GM18861 (cell line): ENCODE results near the gene EZH1.
"Not testable (repeated sequence)": the region's sequence is repeated elsewhere in the genome, so short reads cannot be mapped to it uniquely, and the experiment has no call there.

Source experiments
- ATAC-seq: cut with Tn5 transposase; IDR thresholded peaks from one replicate; pipeline ENCODE4 v1.9.1; 2021; ENCODE audit not compliant: unreplicated experiment

The EZH1 gene

GRCh38 chr17:42773290-42774035 is 28.6 kb upstream of the EZH1 start, which contains the start of gene VPS25:
Gene VPS25 (plus strand): TSS chr17:42773449. CDS start chr17:42773476, 27 bp downstream.
- ATAC-seq, result peak; percentile 59

DNA sequence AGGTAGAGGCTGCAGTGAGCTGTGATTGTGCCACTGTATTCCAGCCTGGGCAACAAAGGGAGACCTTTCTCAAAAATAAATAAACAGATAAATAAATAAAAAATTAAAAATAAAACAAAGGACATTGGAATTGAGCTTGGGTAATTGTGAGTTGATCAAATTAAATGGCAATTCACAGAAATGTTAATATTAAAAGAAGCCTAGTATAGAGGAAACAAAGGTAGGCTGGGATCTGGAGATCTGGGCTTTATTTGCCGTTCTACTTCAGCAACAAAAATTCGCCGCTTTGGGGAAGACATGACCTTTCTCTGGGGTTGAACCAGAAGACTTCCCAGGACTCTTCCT is 28.1 kb upstream of the EZH1 start:
- ATAC-seq, result no peak

- ATAC-seq, result not testable (repeated sequence)
Observed at GRCh38 chr17:42769964-42770363, 25.1 kb upstream of the EZH1 start.

- not testable (repeated sequence) for ATAC-seq
Observed at GRCh38 chr17:42768006-42768405, 23.2 kb upstream of the EZH1 start.

DNA sequence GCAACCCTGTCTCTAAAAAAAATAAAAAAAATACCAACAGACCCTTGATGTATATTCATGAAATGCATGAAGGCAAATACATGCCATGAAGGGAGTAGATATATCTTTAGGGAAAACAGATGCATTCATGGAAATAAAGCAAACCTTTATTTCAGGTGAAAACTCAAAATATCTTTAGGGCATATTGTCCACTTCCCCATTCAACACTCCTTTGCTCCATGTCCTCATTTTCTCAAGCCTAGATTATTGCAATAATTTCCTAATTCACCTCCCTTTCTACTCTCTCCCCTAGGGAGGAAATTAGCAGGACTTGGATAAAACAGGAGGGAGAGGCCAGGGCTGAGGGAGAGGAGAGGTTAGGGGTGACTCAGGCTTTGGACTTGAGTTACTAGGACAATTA is 22.7 kb upstream of the EZH1 start:
- no peak for ATAC-seq

GRCh38 chr17:42766124-42766523 is 21.3 kb upstream of the EZH1 start:
- no peak for ATAC-seq

GRCh38 chr17:42761638-42762037 is 16.8 kb upstream of the EZH1 start:
- no peak for ATAC-seq

DNA sequence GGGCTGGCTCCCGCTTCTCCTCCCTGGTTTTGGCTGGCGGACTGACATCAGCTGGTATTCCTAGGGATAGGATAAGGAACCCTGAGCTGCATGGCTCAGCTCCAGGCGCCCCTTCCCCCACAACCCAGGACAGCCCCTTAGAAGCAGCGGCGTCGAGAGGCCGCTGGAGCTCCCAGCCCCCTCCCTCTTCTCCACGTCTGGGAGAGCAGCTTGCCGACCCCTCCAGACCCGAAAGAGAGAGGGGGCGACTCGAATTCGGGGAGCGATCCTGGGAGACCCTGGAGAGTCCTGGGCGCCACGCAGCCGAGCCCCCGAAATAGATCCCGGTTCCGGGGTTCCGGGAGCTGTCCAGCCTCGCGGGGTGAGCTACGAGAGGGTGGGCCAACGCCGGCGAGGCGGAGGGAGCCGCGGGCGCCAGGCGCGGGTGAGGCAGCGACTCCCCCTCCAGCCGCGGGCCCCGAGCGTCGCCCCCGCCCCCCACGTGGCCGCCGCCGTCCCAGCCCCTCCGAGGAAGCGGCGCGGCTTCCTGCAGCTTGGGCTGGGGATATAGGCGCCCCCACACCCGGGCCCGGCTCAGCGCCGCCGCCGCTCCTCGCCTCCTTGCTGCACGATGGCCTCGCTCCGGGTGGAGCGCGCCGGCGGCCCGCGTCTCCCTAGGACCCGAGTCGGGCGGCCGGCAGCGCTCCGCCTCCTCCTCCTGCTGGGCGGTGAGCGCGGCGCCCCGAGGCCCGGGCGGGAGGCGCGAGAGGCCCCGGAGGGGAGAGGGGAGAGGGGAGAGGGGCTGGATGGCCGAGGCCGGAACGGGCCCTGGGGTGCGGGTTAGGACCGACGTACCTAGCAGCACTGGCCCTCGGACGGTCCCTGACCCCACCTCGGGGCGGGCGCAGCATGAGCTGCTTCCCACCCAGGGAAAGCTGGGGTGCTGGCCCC is 16.1 kb upstream of the EZH1 start, which contains the start of gene RAMP2:
Gene RAMP2, plus strand, starts transcription at position 576 of the 930 bp plus-strand sequence. Its CDS starts 35 bp downstream, at position 611.
- no peak for ATAC-seq

GRCh38 chr17:42759982-42760651 is 15.3 kb upstream of the EZH1 start:
- ATAC-seq, result no peak

DNA sequence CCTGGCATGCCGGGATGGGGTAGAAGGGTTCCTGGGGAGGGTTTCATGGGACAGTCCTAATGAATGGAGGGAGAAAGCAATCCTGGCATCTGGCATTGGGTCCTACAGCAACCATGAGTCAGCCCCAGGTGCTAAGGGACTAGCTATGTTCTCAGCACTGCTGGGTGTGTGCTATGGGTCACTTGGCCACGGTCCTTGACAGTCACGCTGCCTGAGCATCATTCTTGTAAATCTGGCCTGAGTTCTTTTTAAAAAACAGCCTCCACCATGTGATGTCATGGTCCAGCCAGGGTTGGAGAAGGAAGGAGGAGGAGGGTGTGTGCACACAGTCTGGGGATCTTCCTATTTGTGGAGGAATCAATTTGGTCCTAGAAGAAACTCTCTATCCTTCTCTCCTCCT is 9.9 kb upstream of the EZH1 start:
- ATAC-seq, result no peak

GRCh38 chr17:42751628-42752027 is 6.8 kb upstream of the EZH1 start:
- no peak for ATAC-seq

DNA sequence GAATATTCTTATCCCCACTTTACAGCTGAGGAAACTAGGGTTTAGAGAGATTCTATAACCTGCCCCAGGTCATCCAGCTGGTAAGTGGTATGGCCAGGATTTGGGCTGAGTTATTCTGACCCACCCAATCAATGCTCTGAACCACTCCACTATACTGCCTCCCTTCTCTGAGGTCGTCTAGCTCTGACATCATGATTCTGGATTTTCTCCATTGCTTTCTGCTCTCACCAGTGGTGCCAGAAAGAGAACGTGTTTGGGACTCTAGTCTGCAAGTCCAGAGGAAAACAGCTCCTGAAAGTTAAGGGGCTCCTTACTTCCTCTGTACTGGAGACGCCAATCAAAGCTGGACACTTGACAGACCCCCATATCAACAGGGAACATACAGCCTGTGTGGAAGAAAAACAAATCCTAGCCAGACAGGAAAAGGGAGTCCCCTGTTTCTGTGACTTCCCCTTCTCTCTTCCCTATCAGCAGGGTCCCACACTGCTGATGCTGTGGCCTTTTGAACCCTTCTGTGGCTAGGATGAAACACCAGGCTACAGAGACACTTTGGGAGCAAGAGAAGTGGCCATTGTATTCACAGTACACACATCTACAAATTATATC is 6.0 kb upstream of the EZH1 start:
- no peak for ATAC-seq

- ATAC-seq, result no peak
Observed at GRCh38 chr17:42748908-42749798, 4.3 kb upstream of the EZH1 start.

GRCh38 chr17:42748202-42748907 is 3.5 kb upstream of the EZH1 start:
- ATAC-seq, result no peak

DNA sequence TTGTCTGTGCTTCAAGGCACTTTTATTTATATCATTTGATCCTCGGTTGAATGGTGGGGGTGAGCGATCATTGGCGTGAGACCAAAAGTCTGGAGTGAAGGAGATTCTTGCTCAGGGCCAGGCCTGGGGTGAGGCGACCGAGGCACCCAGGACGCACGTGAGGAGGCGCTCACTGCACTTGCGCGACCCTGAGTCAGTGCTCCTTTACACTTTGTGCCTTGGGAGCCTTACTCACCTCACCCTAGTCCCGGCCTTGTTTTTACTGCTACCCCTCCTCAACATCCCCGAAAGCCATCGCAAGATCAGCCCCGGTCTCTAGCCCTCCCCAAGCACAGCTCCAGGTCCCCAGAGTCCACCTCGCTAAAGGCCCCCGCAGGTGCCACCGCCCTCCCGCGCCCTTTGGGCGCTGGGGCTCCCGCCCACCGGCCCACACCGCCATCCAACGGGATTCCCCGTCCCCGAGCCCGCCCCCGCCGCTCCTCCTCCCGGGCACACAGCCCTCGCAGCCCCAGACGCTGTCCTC is 496 bp downstream of the EZH1 start:
- peak; percentile 31 for ATAC-seq

GRCh38 chr17:42743595-42744282 is 1.1 kb downstream of the EZH1 start:
- no peak for ATAC-seq

GRCh38 chr17:42742916-42743315 is 1.9 kb downstream of the EZH1 start:
- not testable (repeated sequence) for ATAC-seq

DNA sequence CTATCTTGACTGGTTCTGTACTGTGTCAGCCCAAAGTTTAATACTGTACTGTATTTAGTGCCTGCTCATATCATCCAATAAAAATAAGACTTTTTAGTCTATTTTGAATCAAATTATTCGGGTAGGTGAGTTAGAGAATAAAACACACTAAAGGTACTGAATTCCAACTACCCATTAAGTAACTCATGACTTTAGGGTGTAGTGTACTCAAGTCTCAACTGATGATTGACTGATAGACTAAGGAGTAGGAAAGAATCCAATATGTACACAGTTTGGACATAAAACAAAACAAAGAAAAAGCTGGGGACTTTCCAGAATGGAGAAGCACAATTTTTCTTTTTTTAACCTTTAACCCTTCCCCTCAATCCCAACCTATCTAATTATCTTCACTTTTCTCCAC is 4.1 kb downstream of the EZH1 start:
- no peak for ATAC-seq

- no peak for ATAC-seq
Observed at GRCh38 chr17:42725143-42725542, 19.7 kb downstream of the EZH1 start.
